Fibroblast of peridontal ligament (primary cell): ENCODE results near the gene NCR2.

ENCODE experiments used
- DNase-seq: peaks from one replicate; pipeline ENCODE4 v3.0.0-alpha.2; 2010; ENCODE audit errors: extremely low read depth

Gene NCR2

GRCh38 chr6:41331401-41332150 lies 3.8 kb upstream of the NCR2 start:
- no peak for DNase-seq

- no peak for DNase-seq
Measured at GRCh38 chr6:41332241-41332640, 3.2 kb upstream of the NCR2 start.

GRCh38 chr6:41332842-41333736 lies 2.3 kb upstream of the NCR2 start:
- no peak for DNase-seq

GRCh38 chr6:41334482-41335040 lies 847 bp upstream of the NCR2 start:
- no peak for DNase-seq

- no peak for DNase-seq
Measured at GRCh38 chr6:41335943-41336342, 535 bp downstream of the NCR2 start.

- no peak for DNase-seq
Measured at GRCh38 chr6:41336824-41337223, 1.4 kb downstream of the NCR2 start.

- DNase-seq = no peak
Measured at GRCh38 chr6:41337709-41338108, 2.3 kb downstream of the NCR2 start.

- no peak for DNase-seq
Measured at GRCh38 chr6:41338659-41339058, 3.3 kb downstream of the NCR2 start.

- DNase-seq = no peak
Measured at GRCh38 chr6:41341580-41341979, 6.2 kb downstream of the NCR2 start.

GRCh38 chr6:41342241-41342640 lies 6.8 kb downstream of the NCR2 start:
- no peak for DNase-seq

- DNase-seq = no peak
Measured at GRCh38 chr6:41343641-41344187, 8.3 kb downstream of the NCR2 start.

- no peak for DNase-seq
Measured at GRCh38 chr6:41344876-41345275, 9.5 kb downstream of the NCR2 start.

GRCh38 chr6:41345901-41346300 lies 10.5 kb downstream of the NCR2 start:
- no peak for DNase-seq

GRCh38 chr6:41346441-41346840 lies 11.0 kb downstream of the NCR2 start:
- no peak for DNase-seq

- no peak for DNase-seq
Measured at GRCh38 chr6:41347378-41348050, 12.1 kb downstream of the NCR2 start.

- no peak for DNase-seq
Measured at GRCh38 chr6:41348934-41349333, 13.5 kb downstream of the NCR2 start.

- DNase-seq = no peak
Measured at GRCh38 chr6:41352396-41352795, 17.0 kb downstream of the NCR2 start.

- no peak for DNase-seq
Measured at GRCh38 chr6:41352907-41353306, 17.5 kb downstream of the NCR2 start.

- DNase-seq = no peak
Measured at GRCh38 chr6:41353333-41353732, 17.9 kb downstream of the NCR2 start.

GRCh38 chr6:41355952-41356351 lies 20.5 kb downstream of the NCR2 start:
- DNase-seq = no peak

- DNase-seq = no peak
Measured at GRCh38 chr6:41356825-41357224, 21.4 kb downstream of the NCR2 start.

GRCh38 chr6:41358503-41358902 lies 23.1 kb downstream of the NCR2 start:
- DNase-seq = no peak
